K562 (cell line): ENCODE measurements around the gene ATXN7. TPM values are rescaled to one million over a fixed set of nuclear protein-coding genes. Genes with fewer than 3 reads are reported as not detected.

Source experiments
- ATAC-seq: fragments of 200-7000 bp; cut with Tn5 transposase; 3 replicates; pipeline ENCODE4 v1.9.1; 2020; ENCODE audit warnings: moderate library complexity
- BruUV-seq: library from RNA; stranded (reverse); fragments of 400-500 nt; replicated peaks from 2 replicates; lab custom pipeline; 2021; lab: Mats Ljungman, UMichigan
- CTCF ChIA-PET: fragments of 300-600 bp; formaldehyde crosslinking; extraction: SDS; loops from one replicate; lab custom pipeline; 2021; ENCODE audit warnings: low intra/inter-chr PET ratio; lab: Yijun Ruan, JAX
- POLR2A ChIA-PET: fragments of 300-600, 350-650 bp; sonication (Branson Sonifier 250); formaldehyde crosslinking; extraction: SDS; loops from one replicate; lab custom pipeline; 2021; ENCODE audit warnings: antibody characterized with exemption, inconsistent platforms; lab: Yijun Ruan, JAX
- DNase-seq, 4 experiments: peaks; one replicate each; pipeline versions ENCODE4 v3.0.0 to v3.0.0-alpha.2; 2011 to 2018; ENCODE audit warnings: low spot score in 3 of 4, mixed read lengths in 3 of 4; ENCODE audit errors: extremely low read depth in 1 of 4
- FAIRE-seq: peaks from 2 replicates; lab custom pipeline; 2011; peaks lifted over from hg19 to GRCh38; lab: Jason Lieb, UNC
- H2AFZ ChIP-seq: 2 replicates; pipeline ENCODE4 v1.6.0; 2011; ENCODE audit warnings: low read depth, low read length, control low read depth, inconsistent platforms
- H3K27ac ChIP-seq: fragments of 200-600 bp; 3 replicates; pipeline ENCODE4 v1.8.0; 2011; ENCODE audit warnings: low read depth, mild to moderate bottlenecking, control low read depth, inconsistent platforms, low read length, moderate library complexity, mixed read lengths; ENCODE audit errors: extremely low read depth
- H3K27me3 ChIP-seq, 2 experiments: fragments of 300-600 bp in 1 of 2; 2 replicates in 1 of 2; 3 replicates in 1 of 2; pipeline versions ENCODE4 v1.6.0 to v1.8.0; 2011; ENCODE audit warnings: inconsistent platforms in 2 of 2, low read length in 2 of 2, mild to moderate bottlenecking in 1 of 2, mixed read lengths in 1 of 2, moderate library complexity in 1 of 2; ENCODE audit not compliant: control insufficient read depth in 2 of 2, insufficient read depth in 2 of 2
- H3K36me3 ChIP-seq: fragments of 300-600 bp; 3 replicates; pipeline ENCODE4 v1.8.0; 2011; ENCODE audit warnings: mild to moderate bottlenecking, low read length, inconsistent platforms; ENCODE audit not compliant: control insufficient read depth, insufficient read depth
- H3K4me1 ChIP-seq, 2 experiments: fragments of 200-600 bp in 1 of 2; replicated peaks in 1 of 2; 2 replicates in 1 of 2; 3 replicates in 1 of 2; pipeline versions ENCODE4 v1.5.1 to v1.8.0; 2011; ENCODE audit warnings: inconsistent platforms in 2 of 2, low read length in 2 of 2, mild to moderate bottlenecking in 1 of 2, mixed read lengths in 1 of 2, moderate library complexity in 1 of 2; ENCODE audit not compliant: control insufficient read depth in 2 of 2, insufficient read depth in 2 of 2
- H3K4me2 ChIP-seq: 2 replicates; pipeline ENCODE4 v1.6.1; 2011; ENCODE audit warnings: low read length, control low read depth, inconsistent platforms, mixed read lengths; ENCODE audit not compliant: insufficient read depth
- H3K4me3 ChIP-seq: fragments of 200-600 bp; sonication (generic), shearing (Covaris generic); 2 replicates; pipeline ENCODE4 v1.5.1; 2016; ENCODE audit warnings: control low read depth, inconsistent platforms
- H3K79me2 ChIP-seq: fragments of 200-600 bp; 3 replicates; pipeline ENCODE4 v1.8.0; 2011; ENCODE audit warnings: low read length, inconsistent platforms; ENCODE audit not compliant: control insufficient read depth, insufficient read depth
- H3K9ac ChIP-seq, 2 experiments: 2 replicates each; pipeline versions ENCODE4 v1.6.0 to v1.6.1; 2011; ENCODE audit warnings: low read depth in 2 of 2, low read length in 2 of 2, control low read depth in 1 of 2, inconsistent platforms in 1 of 2, mild to moderate bottlenecking in 1 of 2, mixed read lengths in 1 of 2; ENCODE audit not compliant: insufficient read depth in 1 of 2
- H3K9me1 ChIP-seq: one replicate; pipeline ENCODE4 v1.6.0; 2011; ENCODE audit warnings: inconsistent platforms, mild to moderate bottlenecking, low read length, moderate library complexity; ENCODE audit not compliant: control insufficient read depth, insufficient read depth
- H3K9me3 ChIP-seq: replicated peaks from 2 replicates; pipeline ENCODE4 v1.5.1; 2011; ENCODE audit warnings: low read depth, low read length, inconsistent platforms; ENCODE audit not compliant: control insufficient read depth, insufficient read depth
- H4K20me1 ChIP-seq: replicated peaks from 2 replicates; pipeline ENCODE4 v1.6.1; 2011; ENCODE audit warnings: low read length, inconsistent platforms, mixed read lengths; ENCODE audit not compliant: control insufficient read depth, insufficient read depth
- ASH1L ChIP-seq: fragments of 450-650 bp; IDR thresholded peaks from 2 replicates; pipeline ENCODE4 v1.6.1; 2018; ENCODE audit warnings: borderline replicate concordance, mild to moderate bottlenecking, low read depth; ENCODE audit not compliant: partially characterized antibody
- ATF2 ChIP-seq: sonication (generic); formaldehyde crosslinking; IDR thresholded peaks from 2 replicates; pipeline ENCODE4 v1.8.1; 2022; ENCODE audit warnings: missing genetic modification reagents
- EGR1 ChIP-seq: fragments of 450-650 bp; conservative IDR thresholded peaks from 2 replicates; pipeline ENCODE4 v1.6.1; 2017; ENCODE audit warnings: mild to moderate bottlenecking
- GMEB1 ChIP-seq: fragments of 250-450 bp; sonication (Bioruptor Pico); IDR thresholded peaks from 2 replicates; pipeline ENCODE4 v1.4.0; 2020; ENCODE audit warnings: mild to moderate bottlenecking
- HNRNPK ChIP-seq: fragments of 200-400 bp; formaldehyde crosslinking; IDR thresholded peaks from one replicate; pipeline ENCODE4 v1.6.1; 2018; ENCODE audit warnings: mild to moderate bottlenecking, low read depth, low read length; ENCODE audit not compliant: poor library complexity, severe bottlenecking
- KLF1 ChIP-seq: fragments of 450-650 bp; IDR thresholded peaks from 2 replicates; pipeline ENCODE4 v1.6.1; 2016; ENCODE audit warnings: missing genetic modification characterization, missing compliant biosample characterization
- MEF2D ChIP-seq: conservative IDR thresholded peaks from 2 replicates; pipeline ENCODE4 v1.6.1; 2016; ENCODE audit warnings: low read depth, missing genetic modification characterization, missing compliant biosample characterization
- NR4A1 ChIP-seq, 2 experiments: fragments of 250-450 bp in 1 of 2; fragments of 450-650 bp in 1 of 2; sonication (Bioruptor Pico) in 1 of 2; IDR thresholded peaks; 2 replicates each; pipeline versions ENCODE4 v1.4.0 to v1.6.1; 2016 to 2020; ENCODE audit warnings: mild to moderate bottlenecking in 2 of 2, missing compliant biosample characterization in 1 of 2, missing genetic modification characterization in 1 of 2, moderate library complexity in 1 of 2
- POLR2A ChIP-seq: fragments of 450-650 bp; conservative IDR thresholded peaks from 2 replicates; pipeline ENCODE4 v1.6.1; 2016
- PTTG1 ChIP-seq: fragments of 450-650 bp; IDR thresholded peaks from 2 replicates; pipeline ENCODE4 v1.6.1; 2016; ENCODE audit warnings: low read depth, mild to moderate bottlenecking, missing genetic modification characterization, missing compliant biosample characterization
- SAP30 ChIP-seq: fragments of 200-600 bp; sonication (generic); IDR thresholded peaks from 2 replicates; pipeline ENCODE4 v1.6.1; 2012; ENCODE audit warnings: borderline replicate concordance, low read depth, mild to moderate bottlenecking, moderate library complexity, low read length, control low read depth, inconsistent platforms; ENCODE audit not compliant: insufficient read depth, poor library complexity, severe bottlenecking
- ZC3H11A ChIP-seq: IDR thresholded peaks from 2 replicates; pipeline ENCODE4 v1.6.1; 2012; ENCODE audit warnings: low read depth, low read length, improper control_type of control experiment
- ZNF134 ChIP-seq: fragments of 250-450 bp; sonication (Bioruptor Pico); conservative IDR thresholded peaks from 2 replicates; pipeline ENCODE4 v1.4.0; 2020
- ZNF584 ChIP-seq: fragments of 200-800 bp; sonication (Bioruptor generic); IDR thresholded peaks from 2 replicates; pipeline ENCODE4 v1.6.1; 2016; ENCODE audit warnings: low read depth, mild to moderate bottlenecking, missing genetic modification characterization, missing compliant biosample characterization
- ZSCAN32 ChIP-seq: fragments of 450-650 bp; formaldehyde crosslinking; IDR thresholded peaks from 2 replicates; pipeline ENCODE4 v1.4.0; 2020; ENCODE audit warnings: mild to moderate bottlenecking, moderate library complexity
- WGBS: fragments of 100-300 bp; shearing (Covaris generic); methylation state at CpG from one replicate; pipeline ENCODE4 v1.1.6; 2016; ENCODE audit warnings: low coverage, mixed read lengths; ENCODE audit not compliant: insufficient coverage; ENCODE audit errors: missing lambda C conversion rate; 5-methylcytosine and 5-hydroxymethylcytosine counted together
- in situ Hi-C: fragments of 300-500 bp; cut with MboI; formaldehyde crosslinking; loops from 4 replicates; pipeline ENCODE4 v1.15.0; 2018; ENCODE audit warnings: inconsistent platforms, mixed read lengths
- intact Hi-C: fragments of 100-400 bp; cut with micrococcal nuclease; formaldehyde crosslinking; loops from 2 replicates; pipeline ENCODE4 v1.14.2; 2022
- polyA plus RNA-seq, 8 experiments: library from polyadenylated mRNA; depleted of rRNA in 4 of 8; stranded (reverse) in 5 of 8; unstranded in 3 of 8; fragments of >200 nt; fragmentation: Nextera tagmentation in 2 of 8; fragmentation: Illumina TruSeq in 1 of 8; extraction: Ambion mirVana in 2 of 8; extraction: Trizol in 1 of 8; gene quantifications; 2 replicates each; pipeline versions ENCODE4 v1.2.1 to v1.2.3, GENCODE V29; 2011 to 2014; ENCODE audit warnings: inconsistent platforms in 1 of 8, missing spikeins in 1 of 8
- total RNA-seq, 7 experiments: library from RNA; depleted of rRNA in 6 of 7; stranded (reverse); fragments of >200 nt in 6 of 7; fragmentation: Illumina TruSeq in 2 of 7; extraction: Trizol in 2 of 7; gene quantifications; 2 replicates each; pipeline versions ENCODE4 v1.2.1 to v1.2.3, GENCODE V29; 2011 to 2021; ENCODE audit warnings: low replicate concordance in 1 of 7
- TF ChIP-seq, protein P1 (sequence below): fragments of 250-450 bp; sonication (Bioruptor Pico); IDR thresholded peaks from 2 replicates; pipeline ENCODE4 v1.8.0; 2022; ENCODE audit warnings: inconsistent platforms, mild to moderate bottlenecking, moderate library complexity, borderline replicate concordance

Gene ATXN7
- total and polyA plus RNA-seq, 9 of the 15 experiments (the other 6 are each of a cell fraction or from before 2014, with no cell fraction given): 0.41 to 9.2 (median 6.7) TPM

DNA sequence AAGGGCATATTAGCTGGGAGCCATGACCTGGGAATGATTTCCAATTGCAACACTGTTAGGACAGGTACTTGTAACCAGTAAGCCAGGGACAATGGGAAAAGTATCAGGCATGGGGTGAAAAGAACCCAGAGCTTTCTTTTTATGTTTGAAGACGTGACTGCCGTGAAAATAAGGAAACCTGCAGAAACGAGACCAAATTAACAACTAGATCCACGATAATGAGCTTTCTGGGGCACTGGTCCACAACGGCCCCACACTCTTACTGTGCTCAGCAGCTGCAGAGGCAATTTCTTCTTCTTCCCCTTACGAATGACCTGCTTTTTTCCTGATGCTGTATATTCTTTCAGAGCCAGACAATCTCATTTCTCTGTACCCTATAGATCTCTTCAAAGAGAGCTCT, 33.1 kb upstream of the ATXN7 start:
- intact Hi-C loops: no loop called here
- CTCF ChIA-PET: no interaction called here

More for the DNA sequence above, 33.1 kb upstream of the ATXN7 start:
- Histone ChIP-seq H3K4me1 (no peaks in the 10 kb centered on the region), H3K9me3 (no peaks in the 10 kb centered on the region), H3K9ac (no peak overlapping the region), H3K79me2 (no peaks in the 10 kb centered on the region), H3K4me3 (no peak overlapping the region), H3K27me3 (no peaks in the 10 kb centered on the region), H4K20me1 (no peaks in the 10 kb centered on the region), H3K9me1 (no peaks in the 10 kb centered on the region), H3K36me3 (peaks cover 33% of the 10 kb centered on the region; the same call in 1 of the 3 replicates), H3K4me2 (no peak overlapping the region), H3K27ac (no peak overlapping the region), H2AFZ (no peak overlapping the region)
- no TSS peak for BruUV-seq
- FAIRE-seq (no peak), DNase-seq (no peak), ATAC-seq (no peak)
- in situ Hi-C loops: no loop called here
- POLR2A ChIA-PET: no interaction called here
- TF ChIP-seq GMEB1 (CRISPR knock-in tag): no peak
- TF ChIP-seq HNRNPK: no peak
- TF ChIP-seq ZSCAN32 (CRISPR knock-in tag): no peak
- TF ChIP-seq ATF2 (CRISPR knock-in tag): no peak
- TF ChIP-seq ZNF134 (CRISPR knock-in tag): no peak
- no peak for TF ChIP-seq EGR1
- TF ChIP-seq SAP30: no peak
- no peak for TF ChIP-seq KLF1 (tag)
- TF ChIP-seq ASH1L: no peak
- no peak for TF ChIP-seq ZC3H11A
- TF ChIP-seq PTTG1: no peak
- TF ChIP-seq POLR2A: no peak
- TF ChIP-seq, protein P1, sequence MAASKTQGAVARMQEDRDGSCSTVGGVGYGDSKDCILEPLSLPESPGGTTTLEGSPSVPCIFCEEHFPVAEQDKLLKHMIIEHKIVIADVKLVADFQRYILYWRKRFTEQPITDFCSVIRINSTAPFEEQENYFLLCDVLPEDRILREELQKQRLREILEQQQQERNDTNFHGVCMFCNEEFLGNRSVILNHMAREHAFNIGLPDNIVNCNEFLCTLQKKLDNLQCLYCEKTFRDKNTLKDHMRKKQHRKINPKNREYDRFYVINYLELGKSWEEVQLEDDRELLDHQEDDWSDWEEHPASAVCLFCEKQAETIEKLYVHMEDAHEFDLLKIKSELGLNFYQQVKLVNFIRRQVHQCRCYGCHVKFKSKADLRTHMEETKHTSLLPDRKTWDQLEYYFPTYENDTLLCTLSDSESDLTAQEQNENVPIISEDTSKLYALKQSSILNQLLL: no peak
- TF ChIP-seq MEF2D: no peak
- TF ChIP-seq ZNF584 (CRISPR knock-in tag): no peak
- TF ChIP-seq NR4A1 (CRISPR knock-in tag; IDR thresholded peaks at IDR 0.05): no peak
- no peak for TF ChIP-seq NR4A1 (tag; IDR thresholded peaks at IDR 0.05)
- WGBS: 82% methylated on average over 6 of the region's 6 CpGs
